C4-2B (cell line): ENCODE data around the gene ITPR1.

ENCODE experiments used
- H3K27ac ChIP-seq: fragments of 450-650 bp; 2 replicates; pipeline ENCODE4 v1.5.1; 2017
- ZFX ChIP-seq: fragments of 450-650 bp; IDR thresholded peaks from 2 replicates; pipeline ENCODE4 v1.6.1; 2017
- TF ChIP-seq, protein P1 (sequence below): fragments of 450-650 bp; conservative IDR thresholded peaks from 2 replicates; pipeline ENCODE4 v1.5.1; 2017; ENCODE audit warnings: mild to moderate bottlenecking

Gene ITPR1

DNA sequence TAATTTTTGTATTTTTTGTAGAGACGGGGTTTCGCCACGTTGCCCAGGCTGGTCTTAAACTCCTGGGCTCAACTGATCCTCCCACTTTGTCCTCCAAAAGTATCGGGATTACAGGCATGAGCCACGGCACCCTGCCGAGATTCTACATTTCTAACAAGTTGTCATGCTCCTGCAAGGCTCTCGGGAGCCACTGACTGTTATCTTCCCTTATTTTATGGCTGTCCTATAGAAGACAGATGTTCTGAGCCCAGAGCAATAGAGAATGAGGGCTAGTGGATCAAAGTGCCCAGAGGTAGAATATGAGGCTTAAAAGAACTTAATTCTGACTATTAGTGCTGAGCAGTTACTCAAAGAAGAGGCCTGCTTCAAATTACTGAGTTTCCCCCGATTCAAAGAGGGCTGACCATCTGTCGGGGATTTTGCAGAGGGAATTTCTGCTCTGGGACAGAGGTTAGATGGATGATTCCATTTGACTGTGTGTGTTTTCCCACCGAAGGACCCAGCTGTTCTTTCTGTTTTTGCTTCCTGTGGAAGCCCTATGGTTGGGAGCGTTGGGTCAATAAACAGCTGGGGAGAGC, 39.5 kb downstream of the ITPR1 start:
- no peak overlapping the region for H3K27ac ChIP-seq
- TF ChIP-seq, protein P1, sequence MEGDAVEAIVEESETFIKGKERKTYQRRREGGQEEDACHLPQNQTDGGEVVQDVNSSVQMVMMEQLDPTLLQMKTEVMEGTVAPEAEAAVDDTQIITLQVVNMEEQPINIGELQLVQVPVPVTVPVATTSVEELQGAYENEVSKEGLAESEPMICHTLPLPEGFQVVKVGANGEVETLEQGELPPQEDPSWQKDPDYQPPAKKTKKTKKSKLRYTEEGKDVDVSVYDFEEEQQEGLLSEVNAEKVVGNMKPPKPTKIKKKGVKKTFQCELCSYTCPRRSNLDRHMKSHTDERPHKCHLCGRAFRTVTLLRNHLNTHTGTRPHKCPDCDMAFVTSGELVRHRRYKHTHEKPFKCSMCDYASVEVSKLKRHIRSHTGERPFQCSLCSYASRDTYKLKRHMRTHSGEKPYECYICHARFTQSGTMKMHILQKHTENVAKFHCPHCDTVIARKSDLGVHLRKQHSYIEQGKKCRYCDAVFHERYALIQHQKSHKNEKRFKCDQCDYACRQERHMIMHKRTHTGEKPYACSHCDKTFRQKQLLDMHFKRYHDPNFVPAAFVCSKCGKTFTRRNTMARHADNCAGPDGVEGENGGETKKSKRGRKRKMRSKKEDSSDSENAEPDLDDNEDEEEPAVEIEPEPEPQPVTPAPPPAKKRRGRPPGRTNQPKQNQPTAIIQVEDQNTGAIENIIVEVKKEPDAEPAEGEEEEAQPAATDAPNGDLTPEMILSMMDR: no peak
- no peak for TF ChIP-seq ZFX

DNA sequence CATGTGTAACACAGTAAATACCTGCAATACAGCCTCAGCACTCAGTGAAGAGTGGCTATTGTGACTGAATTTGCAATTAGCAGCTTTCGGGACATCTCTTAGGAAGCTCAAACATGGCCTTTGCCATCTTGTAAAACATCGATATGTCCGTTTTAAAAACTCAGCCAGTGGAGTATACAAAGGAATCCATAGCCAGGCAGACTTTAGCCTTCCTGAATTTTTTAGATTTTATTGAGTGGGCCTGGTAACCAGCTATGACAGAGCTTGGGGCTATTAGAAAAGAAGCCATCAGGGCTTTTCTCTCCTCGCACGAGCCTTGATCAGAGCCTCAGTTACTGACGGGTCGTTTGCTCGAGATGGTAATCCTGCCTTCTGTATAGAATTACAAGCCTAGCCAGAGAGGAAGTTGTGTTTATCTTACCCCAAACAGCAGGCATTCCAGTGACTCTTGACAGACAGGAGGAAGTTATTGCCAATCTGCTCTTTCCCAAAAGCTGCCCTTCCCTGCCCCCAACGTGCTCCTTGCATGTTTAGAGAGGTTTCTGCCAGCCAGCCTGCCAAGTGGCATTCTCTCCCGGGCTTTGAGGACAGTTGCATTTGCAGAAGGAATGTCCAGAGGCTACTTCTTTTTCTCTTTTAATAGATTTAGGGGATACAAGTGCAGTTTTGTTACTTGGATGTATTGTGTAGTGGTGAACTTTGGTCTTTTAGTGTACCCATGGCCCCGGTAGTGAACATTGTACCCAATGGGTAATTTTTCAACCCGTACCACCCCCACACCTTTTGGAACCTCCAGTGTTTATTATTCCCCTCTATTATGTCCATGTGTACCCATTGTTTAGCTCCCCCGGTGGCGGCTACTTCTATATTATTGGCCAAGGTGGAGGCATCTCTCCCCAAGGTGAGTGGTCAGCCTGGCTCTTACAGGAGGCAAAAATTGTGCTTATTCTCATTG, 40.6 kb downstream of the ITPR1 start:
- H3K27ac ChIP-seq: peak overlapping the region; percentile 21; the same call in 1 of the 2 replicates
- TF ChIP-seq, protein P1: peak; percentile 10; the same call in 1 of the 2 replicates
- no peak for TF ChIP-seq ZFX

DNA sequence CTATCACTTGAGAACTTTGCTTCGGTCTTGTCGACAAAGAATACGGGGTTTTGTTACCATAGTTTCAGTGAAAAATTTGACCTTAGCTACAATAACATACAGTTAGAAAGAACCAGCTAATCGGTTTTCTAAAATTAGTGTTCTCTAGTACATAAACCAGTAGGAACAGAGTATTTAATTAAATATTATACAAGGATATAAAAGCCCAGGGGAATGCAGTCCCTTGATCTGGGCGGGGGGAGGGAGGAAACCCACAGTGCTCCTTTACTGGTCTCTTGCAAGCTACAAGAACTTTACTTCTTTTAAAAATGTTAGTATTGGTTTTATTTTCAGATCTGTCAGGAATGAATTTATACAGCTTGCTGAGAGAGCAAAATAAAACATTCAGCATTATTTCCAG, 41.8 kb downstream of the ITPR1 start:
- TF ChIP-seq, protein P1: no peak
- TF ChIP-seq ZFX: no peak
- no peak overlapping the region for H3K27ac ChIP-seq

DNA sequence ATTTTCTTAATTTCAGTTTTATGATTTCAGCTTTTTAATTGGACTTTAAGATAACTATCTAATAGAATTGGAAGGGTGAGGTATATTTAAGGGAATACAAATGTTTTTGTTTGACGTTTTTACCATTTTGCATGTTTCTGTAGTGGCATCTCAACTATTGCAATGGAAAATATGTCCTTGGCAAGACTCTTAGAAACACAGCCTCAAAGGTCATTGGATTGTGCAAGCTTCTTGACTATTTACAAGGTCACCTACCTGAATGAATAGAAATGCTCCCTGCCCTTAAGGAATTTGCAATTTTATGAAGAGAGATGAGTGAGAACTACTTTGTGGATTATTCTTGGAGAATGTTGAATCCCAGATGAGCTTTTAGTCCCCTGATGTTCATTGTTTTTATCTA, 43.1 kb downstream of the ITPR1 start:
- no peak overlapping the region for H3K27ac ChIP-seq
- no peak for TF ChIP-seq ZFX
- TF ChIP-seq, protein P1: no peak

DNA sequence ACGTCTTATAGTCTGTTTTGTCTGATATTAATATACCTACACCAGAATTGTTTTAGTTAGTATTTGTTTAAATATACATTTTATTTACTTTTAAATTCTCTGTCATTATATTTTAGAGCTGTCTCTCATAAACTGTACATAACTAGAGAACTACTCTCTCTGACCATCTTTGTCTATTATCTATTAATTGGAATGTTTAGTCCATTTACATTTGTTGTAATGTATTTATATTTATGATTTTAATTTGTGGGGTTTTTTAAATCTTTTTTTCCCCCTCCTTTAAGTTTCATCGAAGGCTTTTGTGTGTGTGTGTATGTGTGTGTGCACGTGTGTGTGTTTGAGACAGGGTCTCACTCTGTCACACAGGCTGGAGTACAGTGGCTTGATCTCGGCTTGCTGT, 47.1 kb downstream of the ITPR1 start:
- TF ChIP-seq ZFX: no peak
- TF ChIP-seq, protein P1: no peak
- H3K27ac ChIP-seq: no peak overlapping the region

DNA sequence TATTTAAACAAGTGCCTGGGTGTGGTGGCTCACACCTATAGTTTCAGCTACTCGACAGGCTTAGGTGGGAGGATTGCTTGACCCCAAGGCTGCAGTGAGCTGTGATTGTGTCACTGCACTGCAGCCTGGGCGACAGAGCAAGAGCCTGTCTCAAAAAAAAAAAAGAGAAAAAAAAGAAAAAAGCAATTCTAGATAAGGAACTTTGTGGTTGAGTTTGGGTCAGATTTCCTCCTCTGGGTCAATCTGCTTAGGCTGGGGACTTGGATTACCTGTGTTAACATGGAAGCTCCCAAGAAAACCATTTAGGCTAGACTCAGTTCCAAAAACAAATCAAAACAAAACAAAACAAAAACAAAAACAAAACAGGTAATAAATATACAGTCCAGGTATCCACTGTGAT, 50.0 kb downstream of the ITPR1 start:
- TF ChIP-seq ZFX: no peak
- TF ChIP-seq, protein P1: no peak
- H3K27ac ChIP-seq: no peak overlapping the region
